GM12873 (cell line): ENCODE results near the gene MAPK8.

Experiments
- CTCF ChIP-seq: IDR thresholded peaks from 2 replicates; pipeline ENCODE4 v1.5.1; 2012; ENCODE audit warnings: low read depth, mild to moderate bottlenecking, moderate library complexity, low read length, control low read depth; ENCODE audit not compliant: insufficient read depth; ENCODE audit errors: missing control alignments

Gene MAPK8

DNA sequence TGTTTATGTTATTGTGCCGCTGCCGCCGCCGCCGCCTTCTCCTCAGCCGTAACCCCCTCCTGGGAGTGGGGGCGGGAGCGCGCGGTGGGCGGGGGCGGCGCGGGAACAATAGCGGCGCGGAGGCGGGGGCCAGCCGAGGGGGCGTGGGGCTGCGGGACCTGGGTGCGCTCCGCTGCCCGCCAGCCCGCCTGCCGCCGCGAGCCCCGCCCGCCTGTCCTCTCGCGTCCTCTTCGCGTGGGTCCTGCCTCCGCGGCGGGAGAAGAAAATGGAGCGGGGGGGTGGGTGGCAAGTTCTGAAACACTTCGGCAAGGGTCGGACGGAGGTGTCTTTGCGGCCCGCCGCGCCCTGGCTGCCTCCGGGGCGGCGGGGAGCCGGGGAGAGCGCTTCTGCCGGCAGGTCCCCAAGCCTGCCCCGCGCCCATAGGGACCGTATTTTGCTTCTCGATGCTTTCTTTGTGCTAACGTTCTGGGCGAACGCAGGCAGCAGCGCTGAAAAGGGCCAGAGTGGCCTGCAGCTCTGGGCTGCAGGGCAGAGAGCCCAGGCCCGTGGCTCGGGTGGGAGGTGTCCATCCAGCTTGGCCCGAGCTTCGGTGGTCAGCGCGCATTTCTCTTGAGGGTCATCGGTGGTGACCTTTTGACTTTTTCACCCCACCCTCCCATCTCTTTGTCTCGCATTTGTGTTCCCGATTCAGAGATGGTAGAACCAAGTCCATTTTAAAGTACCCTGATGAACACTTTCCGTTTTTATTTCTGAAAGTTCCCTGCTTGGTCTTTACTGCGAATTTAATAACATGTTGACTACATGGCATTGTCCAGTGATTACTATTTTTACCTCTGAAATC lies 613 bp downstream of the MAPK8 start:
- TF ChIP-seq CTCF: no peak

DNA sequence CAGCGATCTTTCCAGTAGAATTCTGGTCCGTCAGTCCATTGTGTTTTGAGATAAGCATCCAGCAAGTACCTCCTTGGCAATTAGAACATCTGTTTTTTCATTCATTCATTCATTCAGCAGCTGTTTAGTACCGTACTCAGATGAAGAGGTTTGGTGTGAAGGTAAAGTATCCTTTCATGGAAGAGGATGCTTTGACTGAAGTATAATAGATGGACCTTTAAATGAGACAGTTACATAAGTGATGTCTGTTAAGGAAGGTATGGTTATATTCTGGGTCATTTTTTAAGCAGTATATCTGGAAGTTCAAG lies 1.2 kb downstream of the MAPK8 start:
- no peak for TF ChIP-seq CTCF

DNA sequence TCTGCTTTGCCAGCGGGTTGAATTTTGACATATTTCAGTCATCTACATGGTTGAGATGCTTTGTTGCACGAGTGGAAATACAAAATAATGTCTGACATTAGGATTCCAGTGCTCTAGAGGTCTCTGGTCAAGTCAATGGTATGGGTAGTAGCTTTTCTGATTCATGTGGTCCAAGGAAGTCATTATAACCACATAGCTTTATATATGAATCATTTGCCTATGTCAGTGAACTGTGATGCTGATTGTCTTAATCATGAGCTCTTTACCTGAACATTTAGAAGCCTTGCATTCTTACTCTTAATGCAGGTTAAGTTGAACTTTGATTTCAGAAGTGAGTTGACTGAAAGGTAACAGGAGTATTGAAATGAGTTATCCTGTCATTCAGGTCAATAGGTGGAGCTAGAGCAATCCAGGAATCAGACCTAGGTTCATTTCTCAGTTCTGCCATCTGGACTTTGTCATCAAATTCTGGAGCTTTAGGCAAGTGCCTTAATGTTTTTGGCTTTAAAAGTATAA lies 3.3 kb downstream of the MAPK8 start:
- TF ChIP-seq CTCF: peak; percentile 45

DNA sequence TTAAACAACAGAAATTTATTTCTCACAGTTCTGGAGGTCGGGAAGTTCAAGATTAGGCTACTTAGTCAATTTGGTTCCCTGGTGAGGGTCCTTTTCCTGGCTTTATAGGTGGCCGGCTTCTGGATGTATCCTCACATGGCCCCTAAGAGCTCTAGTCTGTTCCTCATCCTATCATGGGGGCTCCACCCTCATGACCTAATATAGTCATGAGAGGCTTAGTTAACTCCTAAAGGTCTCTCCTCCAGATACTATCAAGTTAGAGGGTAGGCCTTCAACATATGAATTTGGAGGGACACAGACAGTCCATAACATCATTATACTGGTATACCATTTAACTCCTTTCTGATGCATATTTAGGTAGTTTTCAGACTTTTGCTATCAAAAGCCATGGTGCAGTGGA lies 7.6 kb downstream of the MAPK8 start:
- no peak for TF ChIP-seq CTCF

DNA sequence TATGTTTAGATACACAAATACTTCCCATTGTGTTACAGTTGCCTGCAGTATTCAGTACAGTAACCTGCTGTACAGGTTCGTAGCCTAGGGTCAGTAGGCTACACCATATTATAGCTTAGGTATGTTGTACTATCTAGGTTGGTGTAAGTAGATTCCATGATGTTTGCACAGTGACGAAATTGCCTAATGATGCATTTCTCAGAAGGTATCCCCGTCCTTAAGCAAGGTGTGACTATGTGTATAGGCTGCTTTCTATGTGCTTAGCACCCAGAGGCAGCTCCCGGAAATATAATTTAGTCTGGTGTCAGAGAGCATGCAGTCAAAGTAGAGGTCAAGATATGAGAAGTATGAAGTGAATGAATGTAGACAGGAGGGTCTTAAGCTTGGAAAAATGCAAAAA lies 9.8 kb downstream of the MAPK8 start:
- no peak for TF ChIP-seq CTCF

DNA sequence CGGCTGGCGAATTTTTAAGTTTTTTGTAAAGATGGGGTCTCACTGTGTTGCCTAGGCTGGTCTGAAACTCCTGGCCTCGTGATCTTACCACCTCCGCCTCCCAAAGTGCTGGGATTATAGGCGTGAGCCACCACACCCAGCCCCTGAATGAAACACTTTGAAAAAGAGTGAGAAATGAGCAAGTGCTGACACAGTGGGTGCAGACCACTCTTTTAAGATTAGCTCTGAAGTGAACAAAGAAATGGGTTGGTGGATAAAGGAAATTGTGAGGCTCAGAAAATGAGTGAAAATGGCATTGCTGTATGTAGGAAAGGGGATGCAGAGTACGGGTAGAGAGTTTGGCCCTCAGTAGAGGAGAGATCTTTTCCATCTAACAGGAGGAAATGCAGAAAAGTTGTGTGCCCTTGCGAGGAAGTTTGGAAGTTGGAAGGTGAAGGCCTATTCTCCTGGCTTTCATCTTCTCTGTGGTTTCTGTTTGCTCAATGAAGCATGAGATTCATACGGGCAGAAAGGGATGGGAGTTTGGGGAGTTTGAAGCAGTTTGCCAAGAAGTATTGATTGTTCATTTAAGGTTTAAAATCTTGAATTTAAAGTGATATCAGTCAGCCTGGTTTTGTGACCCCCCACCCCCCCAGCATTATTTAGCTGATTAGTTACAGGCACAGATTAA lies 11.0 kb downstream of the MAPK8 start:
- no peak for TF ChIP-seq CTCF

GRCh38 chr10:48322017-48322416 lies 15.5 kb downstream of the MAPK8 start:
- no peak for TF ChIP-seq CTCF
